HEK293 (cell line): ENCODE measurements around the gene RHBDL2.

ENCODE experiments used
- CTCF ChIA-PET: fragments of 350-600 bp; formaldehyde crosslinking; extraction: SDS; loops from one replicate; lab custom pipeline; 2021; ENCODE audit warnings: antibody characterized with exemption; lab: Yijun Ruan, JAX
- POLR2A ChIA-PET: fragments of 300-600 bp; formaldehyde crosslinking; extraction: SDS; loops from one replicate; lab custom pipeline; 2020; ENCODE audit warnings: antibody characterized with exemption, inconsistent platforms; lab: Yijun Ruan, JAX
- H3K27ac ChIP-seq: fragments of 200-500 bp; sonication (Bioruptor generic); 2 replicates; pipeline ENCODE4 v1.5.1; 2014; ENCODE audit warnings: low read depth, low read length, control low read depth, inconsistent platforms; ENCODE audit errors: extremely low read depth
- H3K36me3 ChIP-seq, 2 experiments: fragments of 200-500 bp in 1 of 2; sonication (Bioruptor generic) in 1 of 2; 1 replicate in 1 of 2; 2 replicates in 1 of 2; pipeline ENCODE4 v1.5.1; 2014 to 2017; ENCODE audit warnings: inconsistent platforms in 2 of 2, low read length in 2 of 2; ENCODE audit not compliant: control insufficient read depth in 2 of 2, insufficient read depth in 1 of 2
- H3K4me1 ChIP-seq: fragments of 200-500 bp; sonication (Bioruptor generic); 2 replicates; pipeline ENCODE4 v1.5.1; 2014; ENCODE audit warnings: mild to moderate bottlenecking, low read length, inconsistent platforms; ENCODE audit not compliant: control insufficient read depth, insufficient read depth
- H3K4me3 ChIP-seq: 2 replicates; pipeline ENCODE4 v1.5.1; 2011; ENCODE audit warnings: low read depth, mild to moderate bottlenecking, control low read depth, low read length, moderate library complexity
- H3K9me3 ChIP-seq: fragments of 200-500 bp; sonication (Bioruptor generic); 2 replicates; pipeline ENCODE4 v1.5.1; 2014; ENCODE audit warnings: low read depth, low read length, inconsistent platforms; ENCODE audit not compliant: control insufficient read depth, insufficient read depth
- EGR2 ChIP-seq: fragments of 450-650 bp; formaldehyde crosslinking; IDR thresholded peaks from 2 replicates; pipeline ENCODE4 v1.5.1; 2016; ENCODE audit warnings: low read depth, missing biosample characterization, missing genetic modification characterization
- KLF10 ChIP-seq: fragments of 450-650 bp; IDR thresholded peaks from 2 replicates; pipeline ENCODE4 v1.5.1; 2018; ENCODE audit warnings: missing biosample characterization, mild to moderate bottlenecking, missing genetic modification characterization
- SALL2 ChIP-seq: fragments of 450-650 bp; formaldehyde crosslinking; IDR thresholded peaks from 2 replicates; pipeline ENCODE4 v1.5.0; 2017; ENCODE audit warnings: missing biosample characterization, mild to moderate bottlenecking, missing genetic modification characterization, borderline replicate concordance
- WT1 ChIP-seq: fragments of 450-650 bp; formaldehyde crosslinking; IDR thresholded peaks from 2 replicates; pipeline ENCODE4 v1.5.1; 2016; ENCODE audit warnings: missing biosample characterization, missing genetic modification characterization
- ZBTB10 ChIP-seq: fragments of 450-650 bp; formaldehyde crosslinking; IDR thresholded peaks from 2 replicates; pipeline ENCODE4 v1.5.1; 2016; ENCODE audit warnings: missing biosample characterization, missing genetic modification characterization
- ZBTB44 ChIP-seq: fragments of 450-650 bp; IDR thresholded peaks from 2 replicates; pipeline ENCODE4 v1.5.1; 2018; ENCODE audit warnings: missing biosample characterization, mild to moderate bottlenecking, missing genetic modification characterization
- ZBTB8A ChIP-seq: fragments of 450-650 bp; formaldehyde crosslinking; IDR thresholded peaks from 2 replicates; pipeline ENCODE4 v1.5.1; 2016; ENCODE audit warnings: missing biosample characterization, missing genetic modification characterization
- ZNF16 ChIP-seq: fragments of 450-650 bp; formaldehyde crosslinking; IDR thresholded peaks from 2 replicates; pipeline ENCODE4 v1.5.1; 2016; ENCODE audit warnings: low read depth, missing biosample characterization, missing genetic modification characterization
- ZNF211 ChIP-seq: fragments of 450-650 bp; formaldehyde crosslinking; IDR thresholded peaks from 2 replicates; pipeline ENCODE4 v1.5.1; 2016; ENCODE audit warnings: low read depth, missing biosample characterization, missing genetic modification characterization
- ZNF214 ChIP-seq: fragments of 450-650 bp; formaldehyde crosslinking; IDR thresholded peaks from 2 replicates; pipeline ENCODE4 v1.5.1; 2017; ENCODE audit warnings: missing biosample characterization, mild to moderate bottlenecking, missing genetic modification characterization, borderline replicate concordance
- ZNF26 ChIP-seq: fragments of 450-650 bp; formaldehyde crosslinking; IDR thresholded peaks from 2 replicates; pipeline ENCODE4 v1.5.1; 2016; ENCODE audit warnings: missing biosample characterization, missing genetic modification characterization
- ZNF362 ChIP-seq: fragments of 450-650 bp; formaldehyde crosslinking; IDR thresholded peaks from 2 replicates; pipeline ENCODE4 v1.5.1; 2016; ENCODE audit warnings: missing biosample characterization, missing genetic modification characterization
- ZNF473 ChIP-seq: fragments of 450-650 bp; formaldehyde crosslinking; IDR thresholded peaks from 2 replicates; pipeline ENCODE4 v1.5.1; 2017; ENCODE audit warnings: missing biosample characterization, missing genetic modification characterization
- ZNF518A ChIP-seq: fragments of 450-650 bp; formaldehyde crosslinking; conservative IDR thresholded peaks from 2 replicates; pipeline ENCODE4 v1.5.1; 2016; ENCODE audit warnings: low read depth, missing biosample characterization, missing genetic modification characterization
- ZNF549 ChIP-seq: fragments of 450-650 bp; IDR thresholded peaks from 2 replicates; pipeline ENCODE4 v1.5.1; 2018; ENCODE audit warnings: missing biosample characterization, missing genetic modification characterization, mild to moderate bottlenecking, inconsistent platforms, moderate library complexity
- ZNF555 ChIP-seq: fragments of 450-650 bp; formaldehyde crosslinking; conservative IDR thresholded peaks from 2 replicates; pipeline ENCODE4 v1.5.1; 2017; ENCODE audit warnings: missing biosample characterization, mild to moderate bottlenecking, missing genetic modification characterization, inconsistent platforms
- ZNF560 ChIP-seq: fragments of 450-650 bp; formaldehyde crosslinking; IDR thresholded peaks from 2 replicates; pipeline ENCODE4 v1.5.1; 2017; ENCODE audit warnings: missing biosample characterization, missing genetic modification characterization, borderline replicate concordance
- ZNF571 ChIP-seq: fragments of 450-650 bp; formaldehyde crosslinking; IDR thresholded peaks from 2 replicates; pipeline ENCODE4 v1.5.0; 2017; ENCODE audit warnings: missing biosample characterization, missing genetic modification characterization
- ZNF596 ChIP-seq: fragments of 450-650 bp; IDR thresholded peaks from 2 replicates; pipeline ENCODE4 v1.5.0; 2018; ENCODE audit warnings: missing biosample characterization, mild to moderate bottlenecking, missing genetic modification characterization, moderate library complexity
- ZNF660 ChIP-seq: fragments of 450-650 bp; IDR thresholded peaks from 2 replicates; pipeline ENCODE4 v1.5.1; 2018; ENCODE audit warnings: missing biosample characterization, mild to moderate bottlenecking, missing genetic modification characterization
- ZNF664 ChIP-seq: fragments of 450-650 bp; formaldehyde crosslinking; IDR thresholded peaks from 2 replicates; pipeline ENCODE4 v1.5.1; 2016; ENCODE audit warnings: missing biosample characterization, missing genetic modification characterization
- ZNF777 ChIP-seq: fragments of 450-650 bp; formaldehyde crosslinking; IDR thresholded peaks from 2 replicates; pipeline ENCODE4 v1.5.1; 2017; ENCODE audit warnings: missing biosample characterization, missing genetic modification characterization, borderline replicate concordance
- ZNF830 ChIP-seq: fragments of 450-650 bp; IDR thresholded peaks from 2 replicates; pipeline ENCODE4 v1.5.0; 2018; ENCODE audit warnings: missing biosample characterization, missing genetic modification characterization, low read depth, mild to moderate bottlenecking, moderate library complexity

Gene RHBDL2

GRCh38 chr1:38962113-38962512, 20.5 kb upstream of the RHBDL2 start:
- no peak overlapping the region for H3K27ac ChIP-seq
- no peaks in the 10 kb centered on the region for H3K9me3 ChIP-seq
- H3K4me3 ChIP-seq, result no peak overlapping the region
- CTCF ChIA-PET, result no interaction called here
- POLR2A ChIA-PET, result no interaction called here
- TF ChIP-seq ZNF214 (tag by site-specific recombination), result no peak
- no peak for TF ChIP-seq ZNF555
- no peak for TF ChIP-seq WT1 (tag by site-specific recombination)
- TF ChIP-seq ZNF26 (tag by site-specific recombination), result no peak
- no peak for TF ChIP-seq ZNF211 (tag by site-specific recombination)
- no peak for TF ChIP-seq ZNF473 (tag by site-specific recombination)
- TF ChIP-seq SALL2 (tag by site-specific recombination), result no peak
- TF ChIP-seq KLF10 (tag by site-specific recombination), result no peak
- TF ChIP-seq ZNF660, result no peak
- TF ChIP-seq ZNF518A, result no peak
- no peak for TF ChIP-seq ZNF560 (tag by site-specific recombination)
- no peak for TF ChIP-seq ZNF16 (tag by site-specific recombination)
- no peak for TF ChIP-seq ZNF596
- TF ChIP-seq ZNF549 (tag by site-specific recombination), result no peak
- no peak for TF ChIP-seq ZBTB10 (tag by site-specific recombination)
- no peak for TF ChIP-seq ZNF571 (tag by site-specific recombination)
- no peak for TF ChIP-seq ZNF664 (tag by site-specific recombination)
- TF ChIP-seq, all 188 proteins: peak for 0
- Histone ChIP-seq H3K36me3 (no peaks in the 10 kb centered on the region), H3K4me1 (no peaks in the 10 kb centered on the region)

GRCh38 chr1:38958967-38959366, 17.3 kb upstream of the RHBDL2 start:
- Histone ChIP-seq H3K36me3 (no peaks in the 10 kb centered on the region), H3K9me3 (no peaks in the 10 kb centered on the region), H3K4me3 (no peak overlapping the region), H3K4me1 (no peaks in the 10 kb centered on the region), H3K27ac (no peak overlapping the region)
- ChIA-PET POLR2A (no interaction called here), CTCF (no interaction called here)
- TF ChIP-seq ZNF362 (tag by site-specific recombination) (no peak), ZNF777 (no peak), ZBTB8A (no peak), ZNF830 (tag by site-specific recombination) (no peak), ZBTB44 (tag by site-specific recombination) (no peak), ZNF473 (tag by site-specific recombination) (no peak), EGR2 (tag by site-specific recombination) (no peak)
